G401.6 (cell line): ENCODE data around the gene MT1M.

ENCODE experiments used
- FAIRE-seq: peaks from 2 replicates; lab custom pipeline; 2012; peaks lifted over from hg19 to GRCh38; lab: Jason Lieb, UNC

The MT1M gene

GRCh38 chr16:56629531-56629930 lies 2.9 kb upstream of the MT1M start:
- FAIRE-seq: no peak

GRCh38 chr16:56630134-56630533 lies 2.3 kb upstream of the MT1M start:
- no peak for FAIRE-seq

GRCh38 chr16:56631197-56631596 lies 1.3 kb upstream of the MT1M start:
- no peak for FAIRE-seq

GRCh38 chr16:56631832-56632155 lies 665 bp upstream of the MT1M start:
- no peak for FAIRE-seq

GRCh38 chr16:56632848-56633365 lies 448 bp downstream of the MT1M start:
- no peak for FAIRE-seq

- no peak for FAIRE-seq
Measured at GRCh38 chr16:56633535-56633934, 1.1 kb downstream of the MT1M start.

GRCh38 chr16:56634715-56635440 lies 2.4 kb downstream of the MT1M start:
- no peak for FAIRE-seq

GRCh38 chr16:56635441-56635967 lies 3.0 kb downstream of the MT1M start:
- FAIRE-seq: no peak

GRCh38 chr16:56636616-56637413 lies 4.4 kb downstream of the MT1M start:
- no peak for FAIRE-seq

GRCh38 chr16:56637814-56638750 lies 5.6 kb downstream of the MT1M start, which contains the start of gene MT1A:
Gene MT1A (plus strand): TSS chr16:56638666. CDS start chr16:56638739, 73 bp downstream.
- FAIRE-seq: no peak

- no peak for FAIRE-seq
Measured at GRCh38 chr16:56639045-56639444, 6.6 kb downstream of the MT1M start.

GRCh38 chr16:56640076-56640475 lies 7.6 kb downstream of the MT1M start:
- FAIRE-seq: no peak

- FAIRE-seq: no peak
Measured at GRCh38 chr16:56641166-56641565, 8.7 kb downstream of the MT1M start.

GRCh38 chr16:56643080-56643778 lies 10.8 kb downstream of the MT1M start:
- FAIRE-seq: no peak

GRCh38 chr16:56643833-56644232 lies 11.4 kb downstream of the MT1M start:
- FAIRE-seq: no peak

- no peak for FAIRE-seq
Measured at GRCh38 chr16:56645311-56645710, 12.9 kb downstream of the MT1M start.

GRCh38 chr16:56645838-56646237 lies 13.4 kb downstream of the MT1M start:
- FAIRE-seq: no peak

- FAIRE-seq: no peak
Measured at GRCh38 chr16:56647641-56648431, 15.4 kb downstream of the MT1M start.

GRCh38 chr16:56649271-56649670 lies 16.8 kb downstream of the MT1M start:
- FAIRE-seq: no peak

- FAIRE-seq: no peak
Measured at GRCh38 chr16:56649820-56650219, 17.4 kb downstream of the MT1M start.

GRCh38 chr16:56651586-56651985 lies 19.1 kb downstream of the MT1M start, which contains the start of gene MT1B:
Gene MT1B (plus strand): TSS chr16:56651886. CDS start chr16:56651954, 68 bp downstream.
- no peak for FAIRE-seq
